Mesodermal cell (in vitro differentiated cells): ENCODE results near the gene MYO1D.

Experiments
- H3K27ac ChIP-seq: 2 replicates; pipeline ENCODE4 v1.7.0; 2013; ENCODE audit warnings: mild to moderate bottlenecking, low read depth, low read length, moderate library complexity; ENCODE audit not compliant: severe bottlenecking
- H3K36me3 ChIP-seq: 2 replicates; pipeline ENCODE4 v1.7.1; 2013; ENCODE audit warnings: mild to moderate bottlenecking, low read length, moderate library complexity; ENCODE audit not compliant: control insufficient read depth, insufficient read depth
- H3K4me1 ChIP-seq: one replicate; pipeline ENCODE4 v1.7.1; 2013; ENCODE audit warnings: mild to moderate bottlenecking, low read length; ENCODE audit not compliant: insufficient read depth, control insufficient read depth, poor library complexity, severe bottlenecking
- H3K4me3 ChIP-seq: 2 replicates; pipeline ENCODE4 v1.7.0; 2013; ENCODE audit warnings: low read length, control low read depth, mild to moderate bottlenecking; ENCODE audit not compliant: insufficient read depth, poor library complexity, severe bottlenecking; ENCODE audit errors: extremely low read depth
- H3K9me3 ChIP-seq: 2 replicates; pipeline ENCODE4 v1.7.1; 2013; ENCODE audit warnings: mild to moderate bottlenecking, low read length, moderate library complexity; ENCODE audit not compliant: control insufficient read depth
- WGBS, 2 experiments: methylation state at CpG; one replicate each; pipeline ENCODE4 v1.1.5; 2013; ENCODE audit warnings: missing lambda C conversion rate in 2 of 2; ENCODE audit not compliant: insufficient coverage in 2 of 2; 5-methylcytosine and 5-hydroxymethylcytosine counted together

Gene MYO1D

GRCh38 chr17:32482568-32483320 is 394.2 kb downstream of the MYO1D start:
- Histone ChIP-seq H3K27ac (no peak overlapping the region), H3K4me1 (peaks cover 13% of the 10 kb centered on the region), H3K9me3 (no peaks in the 10 kb centered on the region), H3K36me3 (peaks cover 53% of the 10 kb centered on the region), H3K4me3 (no peak overlapping the region)
- 84 to 96% methylated on average over 8 of the region's 11 CpGs for WGBS, 2 experiments

- H3K9me3 ChIP-seq: no peaks in the 10 kb centered on the region
- 63 to 85% methylated on average over 1 to 3 of the region's 8 CpGs for WGBS, 2 experiments
- H3K27ac ChIP-seq: no peak overlapping the region
- H3K36me3 ChIP-seq: peaks cover 68% of the 10 kb centered on the region
- H3K4me3 ChIP-seq: no peak overlapping the region
- peaks cover 12% of the 10 kb centered on the region for H3K4me1 ChIP-seq
Measured at GRCh38 chr17:32481193-32481592, 395.7 kb downstream of the MYO1D start.

GRCh38 chr17:32479074-32479617 is 397.8 kb downstream of the MYO1D start:
- Histone ChIP-seq H3K36me3 (peaks cover 89% of the 10 kb centered on the region), H3K27ac (no peak overlapping the region), H3K9me3 (no peaks in the 10 kb centered on the region), H3K4me3 (no peak overlapping the region), H3K4me1 (peaks cover 8% of the 10 kb centered on the region)
- 94 to 96% methylated on average over 3 to 5 of the region's 5 CpGs for WGBS, 2 experiments

- no peaks in the 10 kb centered on the region for H3K4me1 ChIP-seq
- no peak overlapping the region for H3K27ac ChIP-seq
- H3K4me3 ChIP-seq: no peak overlapping the region
- peaks cover 96% of the 10 kb centered on the region for H3K36me3 ChIP-seq
- 98% methylated on average over 7 to 8 of the region's 8 CpGs for WGBS, 2 experiments
- H3K9me3 ChIP-seq: no peaks in the 10 kb centered on the region
Measured at GRCh38 chr17:32477220-32477619, 399.7 kb downstream of the MYO1D start.

- H3K27ac ChIP-seq: no peak overlapping the region
- H3K36me3 ChIP-seq: peaks cover 96% of the 10 kb centered on the region
Measured at GRCh38 chr17:32475258-32475657, 401.7 kb downstream of the MYO1D start.

GRCh38 chr17:32471652-32472051 is 405.3 kb downstream of the MYO1D start:
- H3K4me1 ChIP-seq: no peaks in the 10 kb centered on the region
- 85 to 94% methylated on average over 2 to 3 of the region's 4 CpGs for WGBS, 2 experiments
- peaks cover 95% of the 10 kb centered on the region for H3K36me3 ChIP-seq
- H3K27ac ChIP-seq: no peak overlapping the region
- no peak overlapping the region for H3K4me3 ChIP-seq
- H3K9me3 ChIP-seq: no peaks in the 10 kb centered on the region

More at GRCh38 chr17:32475258-32475657, 401.7 kb downstream of the MYO1D start:
- H3K4me1 ChIP-seq: no peaks in the 10 kb centered on the region
- no peaks in the 10 kb centered on the region for H3K9me3 ChIP-seq
- H3K4me3 ChIP-seq: no peak overlapping the region
- 90 to 100% methylated on average over 1 of the region's 3 CpGs for WGBS, 2 experiments

GRCh38 chr17:32470405-32471167 is 406.3 kb downstream of the MYO1D start:
- Histone ChIP-seq H3K36me3 (peaks cover 95% of the 10 kb centered on the region), H3K9me3 (no peaks in the 10 kb centered on the region), H3K4me1 (no peaks in the 10 kb centered on the region), H3K27ac (no peak overlapping the region), H3K4me3 (no peak overlapping the region)
- 92 to 93% methylated on average over 3 to 5 of the region's 6 CpGs for WGBS, 2 experiments

- WGBS, 2 experiments: no CpG with 5 or more reads among the region's 7 CpGs
- Histone ChIP-seq H3K27ac (no peak overlapping the region), H3K4me1 (no peaks in the 10 kb centered on the region), H3K36me3 (peaks cover 90% of the 10 kb centered on the region), H3K4me3 (no peak overlapping the region), H3K9me3 (no peaks in the 10 kb centered on the region)
Measured at GRCh38 chr17:32467949-32468348, 409.0 kb downstream of the MYO1D start.

- Histone ChIP-seq H3K9me3 (no peaks in the 10 kb centered on the region), H3K36me3 (peaks cover 83% of the 10 kb centered on the region), H3K4me1 (no peaks in the 10 kb centered on the region), H3K27ac (no peak overlapping the region), H3K4me3 (no peak overlapping the region)
- 100% methylated on average over 1 of the region's 1 CpG; no CpG with 5 or more reads in 1 of the 2 experiments for WGBS, 2 experiments
Measured at GRCh38 chr17:32464374-32464773, 412.6 kb downstream of the MYO1D start.

- no peaks in the 10 kb centered on the region for H3K9me3 ChIP-seq
- no peak overlapping the region for H3K4me3 ChIP-seq
- H3K36me3 ChIP-seq: peaks cover 84% of the 10 kb centered on the region
- WGBS, 2 experiments: no CpG with 5 or more reads among the region's 3 CpGs
- no peak overlapping the region for H3K27ac ChIP-seq
- no peaks in the 10 kb centered on the region for H3K4me1 ChIP-seq
Measured at GRCh38 chr17:32463304-32463703, 413.6 kb downstream of the MYO1D start.
